Activated naive CD8-positive, alpha-beta T cell treated with anti-CD3 and anti-CD28 coated beads, Interleukin-2, amount 10 ng/mL, durations not matched to agents 7 days and 5 days (primary cell): ENCODE results near the gene NIPSNAP3A. TPM values are rescaled to one million over a fixed set of nuclear protein-coding genes. Genes with fewer than 3 reads are reported as not detected.
A peak's percentile ranks its signal among the peaks of the same experiment; 100 is the strongest.
"Not testable (repeated sequence)": the region's sequence is repeated elsewhere in the genome, so short reads cannot be mapped to it uniquely, and the experiment has no call there.

Source experiments
- ATAC-seq: fragments of 150-1000 bp; cut with Tn5 transposase; one replicate; pipeline ENCODE4 v1.10.0; 2021; ENCODE audit warnings: low read depth, moderate library complexity
- POLR2A ChIA-PET: fragments of 350-600 bp; sonication (Branson Sonifier 250); formaldehyde crosslinking; loops from one replicate; lab custom pipeline; 2021; ENCODE audit warnings: antibody characterized with exemption; lab: Charles Lee
- DNase-seq: peaks from one replicate; pipeline ENCODE4 v3.0.0; 2021
- H3K27ac Mint-ChIP-seq: one replicate; pipeline ENCODE4 v1.8.0; 2022; ENCODE audit warnings: mild to moderate bottlenecking, mixed read lengths
- H3K27me3 Mint-ChIP-seq: one replicate; pipeline ENCODE4 v1.8.0; 2022; ENCODE audit warnings: mild to moderate bottlenecking, moderate library complexity, mixed read lengths
- H3K36me3 Mint-ChIP-seq: one replicate; pipeline ENCODE4 v1.8.0; 2021; ENCODE audit warnings: mild to moderate bottlenecking, mixed read lengths
- H3K4me1 Mint-ChIP-seq: one replicate; pipeline ENCODE4 v1.8.0; 2021; ENCODE audit warnings: mixed read lengths
- H3K4me3 Mint-ChIP-seq: one replicate; pipeline ENCODE4 v1.8.0; 2022; ENCODE audit warnings: mild to moderate bottlenecking, moderate library complexity, mixed read lengths
- H3K9me3 Mint-ChIP-seq: one replicate; pipeline ENCODE4 v1.8.0; 2021; ENCODE audit warnings: mixed read lengths
- total RNA-seq, 2 experiments: library from RNA; stranded (reverse); gene quantifications; one replicate each; pipeline ENCODE4 v1.2.3, GENCODE V29; 2021

NIPSNAP3A gene
- total RNA-seq = 10 to 100 TPM; 18.3 to 18.7 TPM

DNA sequence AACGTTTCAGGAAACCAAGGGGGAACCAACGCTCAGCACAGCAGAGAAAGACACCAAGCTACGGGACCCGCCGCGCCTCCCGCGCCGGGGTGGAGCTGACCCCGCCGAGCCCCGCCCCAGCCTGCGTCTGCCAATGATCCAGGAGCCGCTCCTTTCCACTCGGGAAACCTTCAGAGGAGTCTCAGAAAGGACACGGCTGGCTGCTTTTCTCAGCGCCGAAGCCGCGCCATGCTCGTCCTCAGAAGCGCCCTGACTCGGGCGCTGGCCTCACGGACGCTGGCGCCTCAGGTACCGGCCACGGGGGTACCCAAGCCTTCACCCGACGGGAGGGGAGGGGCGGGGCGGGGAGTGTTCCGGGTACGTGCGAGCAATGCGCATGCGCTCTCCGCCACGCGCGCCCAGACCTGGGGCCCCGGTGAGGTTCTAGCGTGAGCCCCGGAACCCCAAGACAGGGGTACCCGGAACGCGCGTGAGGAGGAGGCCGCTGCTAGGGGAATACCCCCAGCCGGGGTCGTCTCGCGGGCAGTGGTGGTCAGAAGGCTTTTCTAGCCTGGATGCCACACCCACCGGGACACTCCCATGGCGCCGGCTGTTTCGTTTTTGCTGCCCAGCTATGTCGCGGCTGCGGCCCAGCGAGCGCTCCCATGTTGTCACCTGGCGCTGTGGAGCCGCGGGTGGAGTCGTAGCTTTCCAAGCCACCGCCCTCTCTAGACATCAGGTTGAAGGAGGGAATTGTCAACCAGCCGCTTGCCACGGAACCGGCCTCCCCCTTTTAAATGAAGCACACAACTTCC lies at the start of gene NIPSNAP3A:
Gene NIPSNAP3A (plus strand): TSS at position 119 of the 794 bp plus-strand sequence. CDS start 110 bp downstream, at position 229.
- peaks cover 18% of the 10 kb centered on the region for H3K36me3 Mint-ChIP-seq
- peak within 1 kb of the TSS; percentile 93 for H3K4me3 Mint-ChIP-seq
- POLR2A ChIA-PET = interaction anchor here (0.6 to 2.6 kb wide), 8 partner anchors 11 to 654 kb away, joined by 3 to 28 read pairs (median 4); partner anchors contain the start of genes NIPSNAP3B, SLC44A1 and SMC2
- H3K27me3 Mint-ChIP-seq = no peaks in the 10 kb centered on the region
- no peaks in the 10 kb centered on the region for H3K9me3 Mint-ChIP-seq
- peak within 1 kb of the TSS; percentile 99 for H3K27ac Mint-ChIP-seq
- peaks cover 17% of the 10 kb centered on the region for H3K4me1 Mint-ChIP-seq
- DNase-seq (peak; percentile 92), ATAC-seq (peak; percentile 92)

DNA sequence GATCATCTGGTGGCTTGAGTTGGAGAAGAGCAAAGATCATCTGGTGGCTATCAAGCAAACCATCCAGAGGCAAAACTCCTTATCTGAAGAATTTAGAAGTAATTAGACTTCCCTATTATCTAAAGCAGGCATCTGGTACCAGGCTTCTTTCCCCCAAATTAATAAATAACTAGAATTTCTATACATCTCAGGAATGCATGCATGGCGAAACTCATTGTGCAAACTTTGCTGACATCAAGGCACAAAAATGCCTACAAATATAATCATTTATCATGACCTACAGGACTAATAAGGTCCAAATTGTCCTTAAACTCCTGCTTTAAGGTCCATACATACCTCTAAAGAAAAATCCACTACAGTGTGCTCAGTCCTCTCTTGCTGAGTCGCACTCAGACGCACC lies 47.2 kb upstream of the NIPSNAP3A start:
- Mint-ChIP-seq H3K4me1 (no peaks in the 10 kb centered on the region), H3K36me3 (no peaks in the 10 kb centered on the region), H3K27me3 (no peaks in the 10 kb centered on the region), H3K9me3 (peaks cover 2% of the 10 kb centered on the region), H3K27ac (no peak overlapping the region), H3K4me3 (no peak overlapping the region)
- POLR2A ChIA-PET = no interaction called here
- no peak for DNase-seq
- ATAC-seq = no peak

DNA sequence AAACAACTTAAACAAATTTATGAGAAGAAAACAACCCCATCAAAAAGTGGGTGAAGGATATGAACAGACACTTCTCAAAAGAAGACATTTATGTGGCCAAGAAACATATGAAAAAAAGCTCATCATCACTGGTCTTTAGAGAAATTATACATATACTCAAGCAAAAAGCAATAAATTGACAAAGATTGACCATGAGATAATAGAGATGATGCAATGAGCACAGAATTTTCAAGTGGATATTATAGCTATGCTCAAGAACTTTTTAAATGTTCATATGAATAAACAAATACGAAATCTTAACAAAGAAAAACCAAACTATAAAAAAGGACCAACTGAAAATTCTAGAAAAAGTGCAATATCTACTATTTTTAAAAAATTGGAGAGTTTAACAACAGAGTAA lies 38.7 kb upstream of the NIPSNAP3A start:
- H3K9me3 Mint-ChIP-seq, H3K4me3 Mint-ChIP-seq, H3K4me1 Mint-ChIP-seq, DNase-seq, H3K27ac Mint-ChIP-seq, H3K27me3 Mint-ChIP-seq, H3K36me3 Mint-ChIP-seq, POLR2A ChIA-PET, ATAC-seq: not testable (repeated sequence)

DNA sequence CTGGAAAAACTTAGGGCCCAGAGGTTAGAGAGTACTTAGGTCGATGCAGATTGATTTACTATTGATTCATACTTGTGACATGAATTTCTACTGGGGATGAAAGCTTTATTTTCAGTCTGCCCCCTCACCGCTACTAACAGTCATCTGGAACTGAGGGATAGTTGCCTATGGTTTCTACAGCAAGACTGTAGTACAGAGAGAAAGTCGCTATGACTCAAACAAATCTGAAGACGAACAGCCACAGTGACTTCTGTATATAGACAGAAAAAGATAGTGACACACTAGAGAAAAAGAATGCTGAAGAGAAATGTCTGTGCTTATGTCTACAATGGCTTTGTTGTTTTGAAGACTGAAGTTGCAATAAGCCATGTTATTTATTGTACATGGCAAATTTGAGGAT lies 35.9 kb upstream of the NIPSNAP3A start:
- Mint-ChIP-seq H3K36me3 (no peaks in the 10 kb centered on the region), H3K4me3 (no peak overlapping the region), H3K4me1 (no peaks in the 10 kb centered on the region), H3K9me3 (no peaks in the 10 kb centered on the region), H3K27ac (no peak overlapping the region), H3K27me3 (no peaks in the 10 kb centered on the region)
- POLR2A ChIA-PET = no interaction called here
- DNase-seq (no peak), ATAC-seq (no peak)

- Mint-ChIP-seq H3K36me3 (no peaks in the 10 kb centered on the region), H3K4me3 (no peak overlapping the region), H3K4me1 (no peaks in the 10 kb centered on the region), H3K9me3 (peaks cover 2% of the 10 kb centered on the region), H3K27me3 (no peaks in the 10 kb centered on the region), H3K27ac (no peak overlapping the region)
- DNase-seq (no peak), ATAC-seq (no peak)
- POLR2A ChIA-PET = no interaction called here
Observed at GRCh38 chr9:104725014-104725413, 22.5 kb upstream of the NIPSNAP3A start.

GRCh38 chr9:104738452-104738851 lies 9.0 kb upstream of the NIPSNAP3A start:
- DNase-seq (no peak), ATAC-seq (no peak)
- POLR2A ChIA-PET = no interaction called here
- Mint-ChIP-seq H3K27ac (no peak overlapping the region), H3K36me3 (no peaks in the 10 kb centered on the region), H3K9me3 (no peaks in the 10 kb centered on the region), H3K4me1 (no peaks in the 10 kb centered on the region), H3K4me3 (no peak overlapping the region), H3K27me3 (no peaks in the 10 kb centered on the region)

DNA sequence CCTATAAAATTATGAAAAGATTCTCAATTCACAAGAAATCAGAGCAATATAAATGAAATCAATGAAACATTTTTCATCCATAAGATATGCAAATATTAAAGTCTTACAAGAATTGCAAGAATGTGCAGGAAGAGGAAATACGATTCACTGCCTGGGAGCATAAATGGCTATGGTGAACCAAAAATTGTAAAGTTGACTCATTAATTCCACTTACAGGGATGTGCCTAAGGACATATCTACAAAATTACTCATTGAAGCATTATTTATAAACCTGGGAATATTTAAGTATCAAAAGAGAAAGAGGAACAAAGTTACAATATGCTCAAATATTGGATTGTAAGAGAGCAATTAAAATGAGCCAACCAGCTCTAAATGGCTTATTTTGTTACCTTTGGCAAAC lies 6.9 kb upstream of the NIPSNAP3A start:
- Mint-ChIP-seq H3K27me3 (no peaks in the 10 kb centered on the region), H3K27ac (no peak overlapping the region), H3K4me3 (no peak overlapping the region), H3K9me3 (no peaks in the 10 kb centered on the region), H3K4me1 (no peaks in the 10 kb centered on the region), H3K36me3 (no peaks in the 10 kb centered on the region)
- no peak for DNase-seq
- no peak for ATAC-seq
- POLR2A ChIA-PET = no interaction called here

GRCh38 chr9:104743376-104743985 lies 4.0 kb upstream of the NIPSNAP3A start:
- Mint-ChIP-seq H3K27me3 (no peaks in the 10 kb centered on the region), H3K4me1 (peaks cover 6% of the 10 kb centered on the region), H3K36me3 (peaks cover 2% of the 10 kb centered on the region), H3K9me3 (no peaks in the 10 kb centered on the region), H3K27ac (no peak overlapping the region), H3K4me3 (no peak overlapping the region)
- DNase-seq = no peak
- ATAC-seq = no peak
- POLR2A ChIA-PET = no interaction called here

GRCh38 chr9:104745852-104746251 lies 1.6 kb upstream of the NIPSNAP3A start:
- ATAC-seq (no peak), DNase-seq (no peak)
- Mint-ChIP-seq H3K4me1 (peaks cover 16% of the 10 kb centered on the region), H3K27ac (no peak overlapping the region), H3K27me3 (no peaks in the 10 kb centered on the region), H3K9me3 (no peaks in the 10 kb centered on the region), H3K4me3 (no peak overlapping the region), H3K36me3 (peaks cover 6% of the 10 kb centered on the region)
- POLR2A ChIA-PET = no interaction called here

DNA sequence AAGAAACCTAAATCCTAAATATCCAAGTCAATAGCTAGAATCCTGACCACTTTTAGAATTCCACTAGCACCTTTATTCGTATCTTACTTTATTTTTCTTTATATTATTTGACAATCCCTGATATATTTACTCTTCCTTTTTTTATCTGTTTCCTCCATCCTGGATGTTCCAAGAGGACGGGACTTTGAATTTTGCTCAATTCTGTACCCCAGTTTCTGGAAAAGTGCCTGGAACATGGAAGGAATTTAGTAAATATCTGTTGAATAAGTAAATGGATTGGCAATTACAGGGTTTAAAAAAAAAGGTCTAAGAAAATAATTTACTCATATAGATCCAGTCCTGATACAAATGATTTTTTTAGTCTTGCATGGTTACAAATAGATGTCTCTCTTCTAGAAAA lies 1.2 kb upstream of the NIPSNAP3A start:
- peak overlapping the region; percentile 19 for H3K27ac Mint-ChIP-seq
- POLR2A ChIA-PET = interaction anchor here (2.6 kb wide), 1 partner anchor 652 kb away, joined by 28 read pairs; the partner anchor contains the start of gene SMC2
- H3K4me1 Mint-ChIP-seq = peaks cover 17% of the 10 kb centered on the region
- peak overlapping the region; percentile 41 for H3K4me3 Mint-ChIP-seq
- H3K27me3 Mint-ChIP-seq = no peaks in the 10 kb centered on the region
- peaks cover 8% of the 10 kb centered on the region for H3K36me3 Mint-ChIP-seq
- DNase-seq (no peak), ATAC-seq (no peak)
- H3K9me3 Mint-ChIP-seq = no peaks in the 10 kb centered on the region

GRCh38 chr9:104746798-104747197 lies 685 bp upstream of the NIPSNAP3A start:
- H3K9me3 Mint-ChIP-seq = no peaks in the 10 kb centered on the region
- H3K4me1 Mint-ChIP-seq = peaks cover 17% of the 10 kb centered on the region
- H3K4me3 Mint-ChIP-seq = peak overlapping the region; percentile 93
- no peak for ATAC-seq
- POLR2A ChIA-PET = interaction anchor here (1.0 to 2.6 kb wide), 5 partner anchors 17 to 653 kb away, joined by 3 to 28 read pairs (median 6); partner anchors contain the start of genes NIPSNAP3B, SLC44A1 and SMC2
- peaks cover 13% of the 10 kb centered on the region for H3K36me3 Mint-ChIP-seq
- no peak for DNase-seq
- peak overlapping the region; percentile 99 for H3K27ac Mint-ChIP-seq
- no peaks in the 10 kb centered on the region for H3K27me3 Mint-ChIP-seq

DNA sequence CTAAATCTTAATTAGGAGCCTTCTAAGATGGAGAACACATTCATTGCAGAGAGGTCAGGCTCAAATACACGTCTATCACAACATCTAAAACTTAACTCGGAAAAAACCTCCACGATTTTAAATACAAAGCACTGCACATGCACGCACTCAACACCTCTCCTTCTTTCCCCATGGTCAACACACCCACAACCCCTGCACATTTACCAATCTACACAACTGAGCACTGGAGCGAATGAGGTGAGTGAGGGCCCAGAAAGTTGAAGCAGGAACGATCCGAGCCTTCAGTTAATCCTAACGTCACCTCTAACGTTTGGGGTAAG lies 278 bp upstream of the NIPSNAP3A start:
- H3K27ac Mint-ChIP-seq = peak overlapping the region; percentile 99
- H3K36me3 Mint-ChIP-seq = peaks cover 16% of the 10 kb centered on the region
- peaks cover 17% of the 10 kb centered on the region for H3K4me1 Mint-ChIP-seq
- no peak for DNase-seq
- POLR2A ChIA-PET = interaction anchor here (0.6 to 2.6 kb wide), 7 partner anchors 13 to 653 kb away, joined by 3 to 28 read pairs (median 4); partner anchors contain the start of genes NIPSNAP3B, SLC44A1 and SMC2
- no peaks in the 10 kb centered on the region for H3K9me3 Mint-ChIP-seq
- H3K27me3 Mint-ChIP-seq = no peaks in the 10 kb centered on the region
- peak overlapping the region; percentile 93 for H3K4me3 Mint-ChIP-seq
- ATAC-seq = no peak

DNA sequence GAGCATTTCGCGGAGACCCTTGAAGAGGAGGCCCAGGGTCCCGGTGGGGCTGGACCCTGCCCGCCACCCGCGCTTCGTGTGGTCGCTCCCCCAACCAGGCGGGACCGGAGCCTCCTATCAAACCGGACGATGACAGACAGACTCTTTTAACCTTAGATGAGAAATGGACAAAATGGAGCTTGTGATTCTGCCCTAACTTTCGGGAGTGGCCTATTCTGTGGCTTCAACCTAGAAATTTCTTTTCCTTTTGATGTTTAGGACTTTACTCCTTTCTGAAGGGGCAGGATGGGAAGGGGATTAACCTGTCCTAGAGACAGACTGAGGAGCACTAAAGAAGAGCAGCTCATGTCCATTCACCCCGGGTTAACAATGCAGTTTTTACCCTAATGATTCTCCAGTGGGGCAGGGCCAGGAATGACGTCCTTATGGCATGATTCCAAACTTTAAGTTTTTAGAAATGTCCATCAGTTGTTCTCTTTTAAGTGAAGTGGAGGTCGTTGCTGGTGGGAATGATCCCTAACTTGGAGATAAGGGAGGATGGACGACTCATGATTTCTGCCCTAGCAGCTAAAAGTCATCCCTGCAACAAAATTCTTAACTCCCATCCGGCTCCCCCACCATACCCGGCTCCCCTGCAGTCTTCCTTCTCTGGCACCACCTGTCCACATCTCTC lies 1.0 kb downstream of the NIPSNAP3A start:
- Mint-ChIP-seq H3K27me3 (no peaks in the 10 kb centered on the region), H3K4me3 (peak overlapping the region; percentile 93), H3K27ac (peak overlapping the region; percentile 99), H3K9me3 (no peaks in the 10 kb centered on the region), H3K36me3 (peaks cover 20% of the 10 kb centered on the region), H3K4me1 (peaks cover 17% of the 10 kb centered on the region)
- POLR2A ChIA-PET = interaction anchor here (0.9 to 2.6 kb wide), 6 partner anchors 10 to 655 kb away, joined by 3 to 28 read pairs (median 6); partner anchors contain the start of genes NIPSNAP3B, SLC44A1 and SMC2
- no peak for ATAC-seq
- no peak for DNase-seq
